Activated naive CD4-positive, alpha-beta T cell treated with anti-CD3 and anti-CD28 coated beads, Interleukin-2, amount 10 ng/mL, durations not matched to agents 7 days and 5 days (primary cell): ENCODE results near the gene SGO2.
"Not testable (repeated sequence)": the region's sequence is repeated elsewhere in the genome, so short reads cannot be mapped to it uniquely, and the experiment has no call there.

Source experiments
- CTCF ChIA-PET: fragments of 350-600 bp; sonication (Branson Sonifier 250); formaldehyde crosslinking; loops from one replicate; lab custom pipeline; 2021; ENCODE audit warnings: antibody characterized with exemption; lab: Charles Lee
- DNase-seq: peaks from one replicate; pipeline ENCODE4 v3.0.0-alpha.2; 2020
- H3K27ac Mint-ChIP-seq: one replicate; pipeline ENCODE4 v1.8.0; 2021; ENCODE audit warnings: mild to moderate bottlenecking, moderate library complexity, mixed read lengths
- H3K27me3 Mint-ChIP-seq: one replicate; pipeline ENCODE4 v1.8.0; 2021; ENCODE audit warnings: mild to moderate bottlenecking, mixed read lengths
- H3K36me3 Mint-ChIP-seq: one replicate; pipeline ENCODE4 v1.8.0; 2021; ENCODE audit warnings: mixed read lengths
- H3K4me1 Mint-ChIP-seq: one replicate; pipeline ENCODE4 v1.8.0; 2021; ENCODE audit warnings: mixed read lengths
- H3K4me3 Mint-ChIP-seq: one replicate; pipeline ENCODE4 v1.8.0; 2021; ENCODE audit warnings: mild to moderate bottlenecking, moderate library complexity, mixed read lengths
- H3K9me3 Mint-ChIP-seq: one replicate; pipeline ENCODE4 v1.8.0; 2021; ENCODE audit warnings: mixed read lengths

Gene SGO2

DNA sequence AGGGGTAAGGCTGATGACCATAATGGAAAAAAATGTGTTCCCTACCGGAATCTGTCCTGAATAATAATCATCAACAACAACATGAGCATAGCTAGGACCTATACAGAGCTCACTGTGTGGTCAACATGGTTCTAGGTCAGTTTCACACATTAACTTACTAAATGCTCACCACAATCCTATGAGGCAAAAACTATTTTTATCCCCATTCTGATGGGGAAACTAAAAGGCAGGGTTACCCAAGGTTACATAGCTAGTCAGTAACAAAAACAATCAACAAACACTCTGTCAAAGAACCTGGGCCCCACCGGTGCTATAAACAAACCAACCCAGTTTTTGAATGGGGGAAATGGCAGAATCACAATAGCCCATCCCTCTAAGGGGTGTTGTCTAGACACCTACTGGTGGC is 100.0 kb downstream of the SGO2 start:
- Mint-ChIP-seq H3K4me1 (no peaks in the 10 kb centered on the region), H3K27me3 (peaks cover 29% of the 10 kb centered on the region), H3K36me3 (no peaks in the 10 kb centered on the region), H3K9me3 (no peaks in the 10 kb centered on the region), H3K4me3 (no peak overlapping the region), H3K27ac (no peak overlapping the region)
- CTCF ChIA-PET, result interaction anchor here (0.6 to 1.0 kb wide), 2 partner anchors 10 to 26 kb away, joined by 3 read pairs; no protein-coding TSS in a partner anchor
- DNase-seq, result no peak

DNA sequence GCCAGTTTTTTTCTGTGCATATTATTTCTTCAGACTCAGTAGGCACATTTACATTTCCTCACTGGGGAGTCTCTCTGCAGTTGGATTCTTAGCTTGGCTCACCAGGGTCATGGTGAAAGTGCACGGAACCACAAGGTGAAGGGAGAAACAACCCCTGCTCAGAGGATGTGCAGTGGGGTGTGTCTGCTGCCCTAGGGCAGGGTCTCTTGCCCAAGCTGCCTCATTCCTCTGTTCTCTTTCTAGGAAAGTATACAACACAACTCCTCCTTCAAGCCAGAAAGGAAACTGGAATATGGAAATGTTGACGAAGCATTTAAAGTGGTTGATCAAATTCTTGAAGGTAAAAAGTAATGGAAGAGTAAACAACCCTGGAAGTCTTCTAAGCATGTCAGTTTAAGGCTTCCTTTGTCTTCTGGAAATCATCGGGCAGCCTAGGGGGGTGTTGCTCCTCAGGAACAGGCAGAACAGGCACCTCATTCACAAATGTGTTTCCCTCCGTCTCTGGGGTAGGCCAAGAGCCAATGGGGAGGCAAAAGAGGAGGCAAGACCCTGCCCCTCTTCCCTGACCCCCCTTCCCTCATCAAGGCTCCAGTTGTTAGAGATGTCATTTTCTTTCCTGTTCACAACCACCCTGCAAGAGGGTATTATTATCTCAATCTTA is 101.2 kb downstream of the SGO2 start:
- H3K4me3 Mint-ChIP-seq, result no peak overlapping the region
- H3K36me3 Mint-ChIP-seq, result no peaks in the 10 kb centered on the region
- peaks cover 29% of the 10 kb centered on the region for H3K27me3 Mint-ChIP-seq
- no peak overlapping the region for H3K27ac Mint-ChIP-seq
- DNase-seq, result no peak
- H3K4me1 Mint-ChIP-seq, result no peaks in the 10 kb centered on the region
- no peaks in the 10 kb centered on the region for H3K9me3 Mint-ChIP-seq
- CTCF ChIA-PET, result no interaction called here

DNA sequence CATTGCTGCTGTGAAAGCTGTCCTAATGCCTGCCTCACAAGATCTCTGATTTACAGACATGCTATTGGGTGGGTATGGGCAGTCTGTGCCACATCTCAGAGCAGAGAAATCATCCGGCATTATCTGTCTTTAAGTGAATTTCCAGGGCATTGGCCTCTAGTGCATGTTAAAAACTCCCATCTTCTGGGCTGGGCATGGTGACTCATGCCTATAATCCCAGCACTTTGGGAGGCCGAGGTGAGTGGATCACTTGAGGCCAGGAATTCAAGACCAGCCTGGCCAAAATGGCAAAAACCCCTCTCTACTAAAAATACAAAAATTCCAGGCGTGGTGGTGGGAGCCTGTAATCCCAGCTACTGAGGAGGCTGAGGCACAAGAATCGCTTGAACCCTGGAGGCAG is 102.5 kb downstream of the SGO2 start:
- not testable (repeated sequence) for H3K36me3 Mint-ChIP-seq
- H3K27me3 Mint-ChIP-seq, result peaks cover 33% of the 10 kb centered on the region

GRCh38 chr2:200631287-200631686 is 105.3 kb downstream of the SGO2 start:
- Mint-ChIP-seq H3K27ac (no peak overlapping the region), H3K4me3 (no peak overlapping the region), H3K4me1 (no peaks in the 10 kb centered on the region), H3K36me3 (no peaks in the 10 kb centered on the region), H3K27me3 (peaks cover 36% of the 10 kb centered on the region), H3K9me3 (no peaks in the 10 kb centered on the region)
- CTCF ChIA-PET, result no interaction called here
- DNase-seq, result no peak

More for the DNA sequence above, 102.5 kb downstream of the SGO2 start:
- H3K4me3 Mint-ChIP-seq, DNase-seq, H3K27ac Mint-ChIP-seq, H3K4me1 Mint-ChIP-seq, H3K9me3 Mint-ChIP-seq, CTCF ChIA-PET: not testable (repeated sequence)
